ENCODE data around the gene TMEM132D.

Gene TMEM132D

DNA sequence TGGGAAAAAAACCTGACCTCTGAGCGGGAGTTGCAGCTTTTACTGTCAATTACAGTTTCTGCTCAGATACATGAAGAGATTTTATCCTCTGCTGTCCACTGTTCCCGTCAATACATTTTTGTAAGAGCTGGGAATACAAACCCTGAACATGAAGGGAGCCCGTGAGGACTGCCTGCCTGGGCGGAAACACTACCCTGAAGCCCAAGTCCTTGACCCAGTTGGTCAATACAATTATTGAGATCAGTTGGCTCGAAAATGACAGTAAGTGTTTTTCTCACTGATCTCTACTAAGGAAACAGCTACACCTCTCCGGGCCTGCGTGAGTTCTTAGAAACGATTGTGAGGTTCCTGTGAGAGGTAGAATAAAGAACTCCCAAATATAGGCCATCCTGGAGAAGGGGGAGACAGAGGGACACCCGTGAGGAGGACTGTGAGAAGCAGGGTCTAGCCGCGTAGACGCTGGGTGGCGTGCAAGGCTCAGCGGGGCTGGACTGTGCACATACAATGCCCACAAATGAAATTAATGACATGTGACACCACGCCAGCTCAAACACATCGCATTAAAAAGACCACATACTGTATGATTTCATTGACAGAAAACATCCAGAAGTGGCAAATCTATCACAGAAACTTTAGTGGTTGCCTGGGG is 509.5 kb downstream of the TMEM132D start:
- ChIA-PET CTCF (no interaction called here), POLR2A (no interaction called here)
- DNase-seq (ENCODE audit: low read depth, low spot score), result no peak
- no peak for TF ChIP-seq CTCF (IDR thresholded peaks at IDR 0.05; ENCODE audit: insufficient read depth, low read length, missing control alignments)
- no peak overlapping the region for H3K4me3 ChIP-seq (ENCODE audit: low read depth, low read length)

DNA sequence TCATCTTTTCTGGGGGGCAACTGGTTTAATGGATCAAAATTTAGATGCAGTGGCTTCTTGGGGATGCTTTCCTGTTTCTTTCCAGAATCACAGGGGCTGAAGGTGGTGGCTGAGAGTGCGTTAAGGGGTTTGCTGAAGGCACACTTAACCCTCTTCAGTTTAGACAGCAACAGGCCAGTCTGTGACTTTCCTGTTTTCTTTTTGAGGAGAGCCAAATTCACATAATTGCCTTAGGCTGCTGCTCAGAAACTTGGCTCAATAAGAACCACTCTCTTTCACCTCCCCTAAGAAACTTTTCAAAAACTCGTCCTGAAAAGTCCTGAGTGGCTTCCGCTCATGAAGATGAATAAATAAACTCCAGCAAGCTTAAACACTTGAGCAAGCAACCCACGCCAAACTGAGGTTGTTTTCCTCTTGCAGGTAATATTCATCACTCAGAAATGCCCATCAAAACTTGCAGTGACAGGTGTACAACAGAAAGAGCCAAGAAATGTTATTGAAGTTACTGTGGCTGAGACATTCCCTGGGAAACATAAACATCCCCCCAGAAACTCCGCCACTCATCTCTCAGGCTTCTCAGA is 510.4 kb downstream of the TMEM132D start:
- POLR2A ChIA-PET, result no interaction called here
- TF ChIP-seq CTCF (IDR thresholded peaks at IDR 0.05; ENCODE audit: insufficient read depth, low read length, missing control alignments), result no peak
- no peak for DNase-seq (ENCODE audit: low read depth, low spot score)
- H3K4me3 ChIP-seq (ENCODE audit: low read depth, low read length), result no peak overlapping the region
- CTCF ChIA-PET, result no interaction called here

- CTCF ChIA-PET, result no interaction called here
These were observed 518.2 kb downstream of the TMEM132D start for GRCh38 chr12:129385637-129385990.

GRCh38 chr12:129383956-129384355 is 519.9 kb downstream of the TMEM132D start:
- CTCF ChIA-PET, result no interaction called here
- H3K4me3 ChIP-seq (ENCODE audit: low read depth, low read length), result no peak overlapping the region
- no peak for DNase-seq (ENCODE audit: low read depth, low spot score)
- POLR2A ChIA-PET, result no interaction called here
- no peak for TF ChIP-seq CTCF (IDR thresholded peaks at IDR 0.05; ENCODE audit: insufficient read depth, low read length, missing control alignments)

More at GRCh38 chr12:129385637-129385990, 518.2 kb downstream of the TMEM132D start:
- H3K4me3 ChIP-seq (ENCODE audit: low read depth, low read length), result no peak overlapping the region
- DNase-seq (ENCODE audit: low read depth, low spot score), result no peak
- POLR2A ChIA-PET, result no interaction called here
- TF ChIP-seq CTCF (IDR thresholded peaks at IDR 0.05; ENCODE audit: insufficient read depth, low read length, missing control alignments), result no peak

GRCh38 chr12:129381715-129382114 is 522.1 kb downstream of the TMEM132D start:
- DNase-seq (ENCODE audit: low read depth, low spot score), result no peak
- POLR2A ChIA-PET, result no interaction called here
- CTCF ChIA-PET, result no interaction called here
- no peak overlapping the region for H3K4me3 ChIP-seq (ENCODE audit: low read depth, low read length)
- TF ChIP-seq CTCF (IDR thresholded peaks at IDR 0.05; ENCODE audit: insufficient read depth, low read length, missing control alignments), result no peak

DNA sequence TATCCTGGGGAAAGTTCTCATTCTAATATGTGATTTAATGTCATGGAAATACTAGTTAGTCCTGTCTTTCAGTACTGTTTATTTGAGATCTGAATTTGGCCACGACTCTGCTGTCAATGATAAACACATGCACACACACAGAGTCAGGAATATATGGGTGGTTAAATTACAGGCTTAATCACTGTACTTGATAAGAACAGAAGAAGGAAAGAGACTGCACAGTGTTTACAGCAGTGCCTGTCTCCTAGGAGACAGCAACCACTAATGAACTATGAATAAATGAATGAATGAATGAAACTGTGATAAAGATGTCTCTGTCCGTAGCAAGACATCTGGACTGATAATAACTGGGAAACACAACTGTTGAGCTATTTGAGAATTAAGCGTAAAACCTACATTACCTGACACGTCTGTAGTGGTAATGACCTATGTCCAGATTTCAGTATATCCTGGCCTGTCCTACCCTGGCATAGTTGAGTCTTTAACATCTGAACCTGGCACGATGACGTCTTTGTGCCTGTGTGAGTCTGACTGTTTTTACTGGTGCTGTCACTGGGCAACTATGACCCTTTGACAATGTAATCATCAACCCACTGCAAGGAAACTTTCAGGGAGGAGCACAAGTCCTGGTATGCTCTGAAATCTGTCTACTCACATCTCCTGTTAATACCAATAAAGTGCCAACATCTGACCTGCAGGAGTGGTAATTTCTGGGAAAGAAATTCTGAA is 524.6 kb downstream of the TMEM132D start:
- CTCF ChIA-PET, result no interaction called here
- TF ChIP-seq CTCF (IDR thresholded peaks at IDR 0.05; ENCODE audit: insufficient read depth, low read length, missing control alignments), result no peak
- no peak for DNase-seq (ENCODE audit: low read depth, low spot score)
- H3K4me3 ChIP-seq (ENCODE audit: low read depth, low read length), result no peak overlapping the region
- POLR2A ChIA-PET, result no interaction called here
